Adrenal gland (tissue), 12 donors: ENCODE data around the gene FGF23. TPM values are rescaled to one million over a fixed set of nuclear protein-coding genes. Genes with fewer than 3 reads are reported as not detected.

Experiments used
- DNase-seq, 7 donors: peaks; one replicate each; pipeline ENCODE4 v3.0.0-alpha.2; 2019 to 2020
- H3K27ac ChIP-seq, 5 donors: fragments of 200-600 bp; sonication (generic) in 4 of 5; 1 replicate in 3 of 5; 2 replicates in 2 of 5; pipeline versions ENCODE4 v1.5.1 to v1.8.0; 2016 to 2020; ENCODE audit warnings: mild to moderate bottlenecking in 1 of 5
- H3K27me3 ChIP-seq: fragments of 200-600 bp; 2 replicates; pipeline ENCODE4 v1.8.0; 2021
- H3K36me3 ChIP-seq, 2 donors: fragments of 200-600 bp; replicated peaks in 1 of 2; 1 replicate in 1 of 2; 2 replicates in 1 of 2; pipeline versions ENCODE4 v1.5.1 to v1.8.0; 2018 to 2022
- H3K4me1 ChIP-seq, 2 donors: fragments of 200-600 bp; replicated peaks in 1 of 2; 1 replicate in 1 of 2; 2 replicates in 1 of 2; pipeline versions ENCODE4 v1.5.1 to v1.8.0; 2018 to 2021
- H3K4me3 ChIP-seq, 4 donors: fragments of 200-600 bp; sonication (generic) in 3 of 4; one replicate each; pipeline ENCODE4 v1.5.1; 2016 to 2018
- H3K9me3 ChIP-seq, 3 donors: fragments of 200-600 bp; sonication (generic) in 1 of 3; replicated peaks in 1 of 3; 1 replicate in 2 of 3; 2 replicates in 1 of 3; pipeline versions ENCODE4 v1.5.1 to v1.8.0; 2016 to 2021
- CTCF ChIP-seq, 6 experiments: fragments of 450-650 bp in 4 of 6; fragments of 200-600 bp in 2 of 6; sonication (generic) in 1 of 6; IDR thresholded peaks; 1 replicate in 5 of 6; 2 replicates in 1 of 6; pipeline versions ENCODE4 v1.5.1 to v1.8.0; 2016 to 2021; ENCODE audit warnings: antibody characterized with exemption in 6 of 6, mild to moderate bottlenecking in 2 of 6, moderate library complexity in 1 of 6
- POLR2A ChIP-seq, 2 donors: fragments of 450-650 bp; IDR thresholded peaks; one replicate each; pipeline ENCODE4 v1.6.1; 2017; ENCODE audit warnings: antibody characterized with exemption in 2 of 2, mild to moderate bottlenecking in 2 of 2, moderate library complexity in 1 of 2
- WGBS, 4 donors: extraction: QIAGEN DNeasy Blood & Tissue Kit in 2 of 4; methylation state at CpG; one replicate each; pipeline versions ENCODE4 v1.1.5 to v1.1.7; 2013 to 2017; 5-methylcytosine and 5-hydroxymethylcytosine counted together
- intact Hi-C, 2 donors: fragments of 100-400 bp; cut with DNase I; formaldehyde crosslinking; loops; one replicate each; pipeline versions ENCODE4 v1.14.1 to v1.15.0; 2022 to 2023
- polyA plus RNA-seq, 3 donors: library from polyadenylated mRNA; stranded (reverse); fragments of 200-250 nt in 2 of 3; fragments of 350-450 nt in 1 of 3; fragmentation: Illumina TruSeq in 1 of 3; extraction: RNeasy Lipid Tissue Mini Kit (QIAGEN cat#74804) in 1 of 3; gene quantifications; one replicate each; pipeline ENCODE4 v1.2.3, GENCODE V29; 2013 to 2014
- total RNA-seq, 9 donors: library from RNA; depleted of rRNA in 4 of 9; stranded (reverse); fragments of >200 nt in 4 of 9; fragments of 120-200 nt in 1 of 9; fragmentation: NEBNext Ultra II Directional in 1 of 9; extraction: Animal tissue kit (Norgen Biotek cat#: 25700) in 1 of 9; gene quantifications; one replicate each; pipeline versions ENCODE4 v1.1.0 to v1.2.4, GENCODE V29; 2013 to 2023
- donor health status: healthy with polysubstance abuse.
- donor health status: Bipolar disorder and iron deficiency.
- donor health status: DM: yes; HTN: yes; CAD: no.
- donor health status: DM: no; HTN: no; CAD: no.
- donor health status: DM: no; HTN: no; CAD: no.
- donor health status: DM: yes; HTN: yes; CAD: no.

The FGF23 gene
- total and polyA plus RNA-seq, 12 donors: 0.13 to 0.58 TPM; not detected in 10

DNA sequence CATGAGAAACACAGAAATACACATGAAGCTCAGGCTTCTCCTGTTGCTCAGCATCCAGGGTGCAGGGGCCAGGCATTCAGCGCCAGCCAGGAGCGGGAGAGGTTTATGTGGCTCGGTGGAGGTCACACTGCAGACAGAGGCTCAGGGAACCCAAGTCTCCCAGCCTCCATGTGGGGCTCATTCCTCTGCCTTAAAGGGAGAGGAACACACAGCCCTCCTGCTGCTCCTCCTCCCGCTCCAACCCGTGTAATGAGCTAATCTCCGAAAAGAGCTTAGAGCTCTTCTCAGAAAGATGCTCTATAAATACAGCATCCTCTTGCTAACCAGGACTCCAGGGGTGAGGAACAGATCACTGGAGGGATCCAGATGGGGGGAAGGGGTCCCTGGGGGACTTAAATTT lies 37.9 kb upstream of the FGF23 start:
- Histone ChIP-seq H3K27ac (no peak overlapping the region), H3K27me3 (peaks cover 4% of the 10 kb centered on the region), H3K4me1 (no peaks in the 10 kb centered on the region), H3K36me3 (no peaks in the 10 kb centered on the region), H3K9me3 (no peaks in the 10 kb centered on the region), H3K4me3 (no peak overlapping the region)
- no peak for DNase-seq
- intact Hi-C loops: loop anchor here in 1 of 2 donors (10.0 kb wide), 1 partner anchor 93 kb away; the partner anchor contains the start of gene TIGAR
- no peak for TF ChIP-seq CTCF (IDR thresholded peaks at IDR 0.05)
- WGBS, 4 donors: 41 to 53% (median 45%) methylated on average over 3 to 6 of the region's 6 CpGs

- no peak for DNase-seq
- H3K27ac ChIP-seq: no peak overlapping the region
- no peaks in the 10 kb centered on the region for H3K36me3 ChIP-seq
- intact Hi-C loops: loop anchor here in 1 of 2 donors (10.0 kb wide), 1 partner anchor 91 kb away; the partner anchor contains the start of gene TIGAR
- no peak for TF ChIP-seq POLR2A (IDR thresholded peaks at IDR 0.05)
- no peak for TF ChIP-seq CTCF (IDR thresholded peaks at IDR 0.05)
- H3K4me3 ChIP-seq: no peak overlapping the region
- no peaks in the 10 kb centered on the region for H3K9me3 ChIP-seq
- 62 to 72% (median 67%) methylated on average over 7 to 8 of the region's 8 CpGs for WGBS, 4 donors
- peaks cover 4% of the 10 kb centered on the region for H3K27me3 ChIP-seq
- H3K4me1 ChIP-seq: no peaks in the 10 kb centered on the region
Observed at GRCh38 chr12:4416276-4416675, 36.8 kb upstream of the FGF23 start.

GRCh38 chr12:4412465-4412864 lies 33.0 kb upstream of the FGF23 start:
- Histone ChIP-seq H3K4me1 (no peaks in the 10 kb centered on the region), H3K27me3 (no peaks in the 10 kb centered on the region), H3K27ac (no peak overlapping the region), H3K9me3 (no peaks in the 10 kb centered on the region), H3K4me3 (no peak overlapping the region), H3K36me3 (no peaks in the 10 kb centered on the region)
- intact Hi-C loops: loop anchor here in 1 of 2 donors (10.0 kb wide), 1 partner anchor 88 kb away; the partner anchor contains the start of gene TIGAR
- peak in 1 of 7 donors; percentile 7 for DNase-seq
- TF ChIP-seq POLR2A (IDR thresholded peaks at IDR 0.05) (no peak), CTCF (IDR thresholded peaks at IDR 0.05) (no peak)
- 50 to 68% (median 66%) methylated on average over 1 of the region's 1 CpG for WGBS, 4 donors

GRCh38 chr12:4412056-4412455 lies 32.5 kb upstream of the FGF23 start:
- no peaks in the 10 kb centered on the region for H3K9me3 ChIP-seq
- intact Hi-C loops: loop anchor here in 1 of 2 donors (10.0 kb wide), 1 partner anchor 87 kb away; the partner anchor contains the start of gene TIGAR
- 53 to 73% (median 62%) methylated on average over 3 of the region's 3 CpGs for WGBS, 4 donors

More at GRCh38 chr12:4412056-4412455, 32.5 kb upstream of the FGF23 start:
- no peak for TF ChIP-seq POLR2A (IDR thresholded peaks at IDR 0.05)
- no peak for TF ChIP-seq CTCF (IDR thresholded peaks at IDR 0.05)
- H3K36me3 ChIP-seq: no peaks in the 10 kb centered on the region
- H3K27ac ChIP-seq: no peak overlapping the region
- no peak for DNase-seq
- no peaks in the 10 kb centered on the region for H3K27me3 ChIP-seq
- H3K4me1 ChIP-seq: no peaks in the 10 kb centered on the region
- no peak overlapping the region for H3K4me3 ChIP-seq
